Tibial nerve (tissue), 4 donors: ENCODE data around the gene COQ6.
"Not testable (repeated sequence)": the region's sequence is repeated elsewhere in the genome, so short reads cannot be mapped to it uniquely, and the experiment has no call there.

Experiments
- CTCF ChIP-seq, 5 experiments: fragments of 200-600 bp in 3 of 5; fragments of 450-650 bp in 2 of 5; sonication (generic) in 3 of 5; IDR thresholded peaks; one replicate each; pipeline ENCODE4 v1.5.1; 2016 to 2019; ENCODE audit warnings: antibody characterized with exemption in 5 of 5, mild to moderate bottlenecking in 3 of 5, moderate library complexity in 2 of 5
- EP300 ChIP-seq, 2 donors: sonication (generic); formaldehyde crosslinking; IDR thresholded peaks; one replicate each; pipeline ENCODE4 v1.6.1; 2017; ENCODE audit warnings: antibody characterized with exemption in 2 of 2, mild to moderate bottlenecking in 1 of 2
- POLR2A ChIP-seq, 2 donors: fragments of 450-650 bp; IDR thresholded peaks; one replicate each; pipeline ENCODE4 v1.6.1; 2017; ENCODE audit warnings: antibody characterized with exemption in 2 of 2, mild to moderate bottlenecking in 2 of 2, moderate library complexity in 2 of 2

GRCh38 chr14:73988656-73989055, 38.6 kb downstream of the COQ6 start:
- TF ChIP-seq CTCF, POLR2A, EP300 (IDR thresholded peaks at IDR 0.05): not testable (repeated sequence)
